Stimulated activated effector memory CD8-positive, alpha-beta T cell treated with anti-CD3 and anti-CD28 coated beads, Interleukin-12 subunit alpha, Interleukin-12 subunit beta, amount 100 ng/mL, for 72 hours (primary cell): ENCODE data around the gene PHYKPL.
"Not testable (repeated sequence)": the region's sequence is repeated elsewhere in the genome, so short reads cannot be mapped to it uniquely, and the experiment has no call there.

Experiments
- ATAC-seq: fragments of 150-1000 bp; cut with Tn5 transposase; 2 replicates; pipeline ENCODE4 v1.10.0; 2021
- DNase-seq, 2 donors: peaks; one replicate each; pipeline ENCODE4 v3.0.0; 2021 to 2022; ENCODE audit warnings: low spot score in 2 of 2
- H3K27ac Mint-ChIP-seq: one replicate; pipeline ENCODE4 v1.8.0; 2022; ENCODE audit warnings: mild to moderate bottlenecking, mixed read lengths
- H3K36me3 Mint-ChIP-seq: one replicate; pipeline ENCODE4 v1.8.0; 2022; ENCODE audit warnings: mild to moderate bottlenecking, mixed read lengths
- H3K4me1 Mint-ChIP-seq: one replicate; pipeline ENCODE4 v1.8.0; 2022; ENCODE audit warnings: mixed read lengths
- H3K4me3 Mint-ChIP-seq: one replicate; pipeline ENCODE4 v1.8.0; 2022; ENCODE audit warnings: mild to moderate bottlenecking, mixed read lengths
- H3K9me3 Mint-ChIP-seq: one replicate; pipeline ENCODE4 v1.8.0; 2022; ENCODE audit warnings: mixed read lengths

Gene PHYKPL

GRCh38 chr5:178249191-178249989 lies 16.8 kb upstream of the PHYKPL start:
- peak in 1 of 2 donors; percentile 76 for DNase-seq
- peak overlapping the region; percentile 46 for H3K4me3 Mint-ChIP-seq
- peaks cover 13% of the 10 kb centered on the region for H3K36me3 Mint-ChIP-seq
- peak overlapping the region; percentile 87 for H3K27ac Mint-ChIP-seq
- peak; percentile 93 for ATAC-seq
- no peaks in the 10 kb centered on the region for H3K9me3 Mint-ChIP-seq
- peaks cover 44% of the 10 kb centered on the region for H3K4me1 Mint-ChIP-seq

- no peak for ATAC-seq
These were observed 16.1 kb upstream of the PHYKPL start for GRCh38 chr5:178248750-178249149.

GRCh38 chr5:178247481-178248456 lies 15.2 kb upstream of the PHYKPL start:
- Mint-ChIP-seq H3K9me3 (no peaks in the 10 kb centered on the region), H3K4me1 (peaks cover 42% of the 10 kb centered on the region), H3K4me3 (peak overlapping the region; percentile 46), H3K36me3 (peaks cover 13% of the 10 kb centered on the region), H3K27ac (peak overlapping the region; percentile 26)
- no peak for DNase-seq
- peak; percentile 71 for ATAC-seq

More at GRCh38 chr5:178248750-178249149, 16.1 kb upstream of the PHYKPL start:
- Mint-ChIP-seq H3K4me1 (peaks cover 44% of the 10 kb centered on the region), H3K4me3 (peak overlapping the region; percentile 46), H3K36me3 (peaks cover 13% of the 10 kb centered on the region), H3K27ac (peak overlapping the region; percentile 87), H3K9me3 (no peaks in the 10 kb centered on the region)
- DNase-seq: no peak

- Mint-ChIP-seq H3K36me3 (peaks cover 13% of the 10 kb centered on the region), H3K4me3 (no peak overlapping the region), H3K4me1 (peaks cover 42% of the 10 kb centered on the region), H3K27ac (peak overlapping the region; percentile 58), H3K9me3 (no peaks in the 10 kb centered on the region)
- no peak for ATAC-seq
- no peak for DNase-seq
These were observed 14.2 kb upstream of the PHYKPL start for GRCh38 chr5:178246624-178247279.

- Mint-ChIP-seq H3K9me3 (no peaks in the 10 kb centered on the region), H3K27ac (no peak overlapping the region), H3K4me3 (no peak overlapping the region), H3K36me3 (peaks cover 13% of the 10 kb centered on the region), H3K4me1 (peaks cover 53% of the 10 kb centered on the region)
- DNase-seq (no peak), ATAC-seq (no peak)
These were observed 12.8 kb upstream of the PHYKPL start for GRCh38 chr5:178245389-178245788.

GRCh38 chr5:178244576-178244975 lies 12.0 kb upstream of the PHYKPL start:
- peaks cover 53% of the 10 kb centered on the region for H3K4me1 Mint-ChIP-seq
- no peak for ATAC-seq
- no peak for DNase-seq
- H3K4me3 Mint-ChIP-seq: no peak overlapping the region
- H3K36me3 Mint-ChIP-seq: peaks cover 15% of the 10 kb centered on the region
- H3K9me3 Mint-ChIP-seq: no peaks in the 10 kb centered on the region
- H3K27ac Mint-ChIP-seq: no peak overlapping the region

GRCh38 chr5:178242416-178242815 lies 9.8 kb upstream of the PHYKPL start:
- peaks cover 11% of the 10 kb centered on the region for H3K36me3 Mint-ChIP-seq
- ATAC-seq (no peak), DNase-seq (no peak)
- H3K9me3 Mint-ChIP-seq: no peaks in the 10 kb centered on the region
- H3K4me3 Mint-ChIP-seq: peak overlapping the region; percentile 74
- H3K27ac Mint-ChIP-seq: peak overlapping the region; percentile 90
- H3K4me1 Mint-ChIP-seq: peaks cover 56% of the 10 kb centered on the region

- peak overlapping the region; percentile 74 for H3K4me3 Mint-ChIP-seq
- DNase-seq: no peak
These were observed 9.2 kb upstream of the PHYKPL start for GRCh38 chr5:178241688-178242231.

GRCh38 chr5:178241231-178241663 lies 8.6 kb upstream of the PHYKPL start:
- Mint-ChIP-seq H3K9me3 (no peaks in the 10 kb centered on the region), H3K36me3 (peaks cover 9% of the 10 kb centered on the region), H3K4me3 (peak overlapping the region; percentile 74), H3K4me1 (peaks cover 60% of the 10 kb centered on the region), H3K27ac (peak overlapping the region; percentile 97)
- ATAC-seq (peak; percentile 31), DNase-seq (peak in 1 of 2 donors; percentile 67)

More at GRCh38 chr5:178241688-178242231, 9.2 kb upstream of the PHYKPL start:
- Mint-ChIP-seq H3K27ac (peak overlapping the region; percentile 97), H3K9me3 (no peaks in the 10 kb centered on the region), H3K4me1 (peaks cover 58% of the 10 kb centered on the region), H3K36me3 (peaks cover 11% of the 10 kb centered on the region)
- ATAC-seq: peak; percentile 5

- Mint-ChIP-seq H3K9me3 (no peaks in the 10 kb centered on the region), H3K4me1 (peaks cover 61% of the 10 kb centered on the region), H3K27ac (peak overlapping the region; percentile 97), H3K36me3 (peaks cover 5% of the 10 kb centered on the region), H3K4me3 (peak overlapping the region; percentile 74)
- ATAC-seq: no peak
- no peak for DNase-seq
These were observed 8.2 kb upstream of the PHYKPL start for GRCh38 chr5:178240766-178241165.

GRCh38 chr5:178240341-178240741 lies 7.7 kb upstream of the PHYKPL start:
- H3K27ac Mint-ChIP-seq: peak overlapping the region; percentile 97
- H3K4me3 Mint-ChIP-seq: peak overlapping the region; percentile 74
- no peaks in the 10 kb centered on the region for H3K9me3 Mint-ChIP-seq
- peaks cover 5% of the 10 kb centered on the region for H3K36me3 Mint-ChIP-seq
- ATAC-seq (no peak), DNase-seq (no peak)
- H3K4me1 Mint-ChIP-seq: peaks cover 65% of the 10 kb centered on the region

GRCh38 chr5:178239626-178240301 lies 7.2 kb upstream of the PHYKPL start:
- H3K9me3 Mint-ChIP-seq, ATAC-seq, H3K36me3 Mint-ChIP-seq: not testable (repeated sequence)
- peaks cover 71% of the 10 kb centered on the region for H3K4me1 Mint-ChIP-seq
- H3K27ac Mint-ChIP-seq: peak overlapping the region; percentile 97
- peak in 1 of 2 donors; percentile 74 for DNase-seq
- H3K4me3 Mint-ChIP-seq: peak overlapping the region; percentile 74

- DNase-seq (peak in 1 of 2 donors; percentile 79), ATAC-seq (peak; percentile 82)
- peak overlapping the region; percentile 97 for H3K27ac Mint-ChIP-seq
- H3K4me3 Mint-ChIP-seq: peak overlapping the region; percentile 74
- H3K36me3 Mint-ChIP-seq: peaks cover 5% of the 10 kb centered on the region
- no peaks in the 10 kb centered on the region for H3K9me3 Mint-ChIP-seq
- H3K4me1 Mint-ChIP-seq: peaks cover 75% of the 10 kb centered on the region
These were observed 6.3 kb upstream of the PHYKPL start for GRCh38 chr5:178238711-178239592.
